ENCODE data around the gene TOPAZ1.

The TOPAZ1 gene

DNA sequence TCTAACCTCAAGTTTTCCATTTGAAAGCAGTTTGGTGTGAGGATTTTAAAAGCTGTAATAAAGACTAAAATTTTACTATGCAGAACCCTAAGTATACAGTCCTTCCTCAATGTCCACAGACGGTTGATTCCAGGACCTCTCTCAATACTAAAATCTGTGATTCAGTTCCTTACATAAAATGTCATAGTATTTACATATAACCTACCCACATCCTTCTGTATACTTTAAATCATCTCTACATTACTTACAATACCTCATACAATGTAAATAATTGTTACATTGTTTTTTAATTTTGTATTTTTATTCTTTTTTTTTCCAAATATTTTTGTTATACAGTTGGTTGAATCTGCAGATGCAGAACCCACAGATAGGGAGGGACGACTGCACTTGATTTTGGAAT lies 2.8 kb upstream of the TOPAZ1 start:
- H3K4me3 ChIP-seq (ENCODE audit: low read depth, low read length) = no peak overlapping the region
- no peak for TF ChIP-seq CTCF (IDR thresholded peaks at IDR 0.05; ENCODE audit: borderline replicate concordance, insufficient read depth, low read depth, low read length)

DNA sequence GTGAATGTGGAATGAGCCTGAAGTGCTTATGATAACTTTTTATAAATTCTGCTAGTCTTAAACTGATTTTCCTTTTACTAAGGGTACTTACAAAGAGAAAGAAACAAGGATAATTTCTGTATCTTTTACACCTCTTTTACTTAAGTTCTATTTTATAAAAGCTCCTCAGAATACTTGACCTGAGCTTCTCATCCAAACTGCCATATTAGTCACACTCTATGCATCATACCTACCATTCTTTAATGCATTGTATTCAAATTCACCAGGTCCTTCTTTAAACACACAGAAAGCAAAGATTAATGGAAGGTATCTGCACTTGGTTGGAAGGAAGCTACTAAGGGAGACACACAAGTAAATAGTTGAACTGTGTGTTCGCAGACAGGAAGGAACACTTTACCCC lies 1.6 kb upstream of the TOPAZ1 start:
- no peak overlapping the region for H3K4me3 ChIP-seq (ENCODE audit: low read depth, low read length)
- TF ChIP-seq CTCF (IDR thresholded peaks at IDR 0.05; ENCODE audit: borderline replicate concordance, insufficient read depth, low read depth, low read length) = no peak

GRCh38 chr3:44242721-44243120 lies 1.0 kb downstream of the TOPAZ1 start:
- no peak for TF ChIP-seq CTCF (IDR thresholded peaks at IDR 0.05; ENCODE audit: borderline replicate concordance, insufficient read depth, low read depth, low read length)
- no peak overlapping the region for H3K4me3 ChIP-seq (ENCODE audit: low read depth, low read length)

DNA sequence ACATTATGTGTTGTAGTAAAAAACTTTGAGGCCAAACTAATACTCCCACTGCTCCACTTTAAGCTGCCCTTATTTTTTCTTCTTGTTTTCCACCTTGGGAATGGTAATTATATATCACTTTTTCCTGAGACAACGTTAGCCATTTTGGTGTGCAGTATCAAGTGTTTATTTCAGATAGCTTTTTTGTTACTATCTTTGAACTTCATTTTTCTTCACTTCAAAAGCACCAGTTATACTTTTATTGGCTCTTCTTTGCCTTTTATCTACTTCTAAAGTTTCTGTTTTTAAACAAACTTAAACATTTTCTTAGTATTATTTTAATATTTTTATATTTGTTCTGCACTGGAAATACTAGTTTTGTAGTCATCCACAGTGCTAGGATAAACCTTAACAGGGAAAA lies 6.5 kb downstream of the TOPAZ1 start:
- no peak for TF ChIP-seq CTCF (IDR thresholded peaks at IDR 0.05; ENCODE audit: borderline replicate concordance, insufficient read depth, low read depth, low read length)
- H3K4me3 ChIP-seq (ENCODE audit: low read depth, low read length) = no peak overlapping the region

DNA sequence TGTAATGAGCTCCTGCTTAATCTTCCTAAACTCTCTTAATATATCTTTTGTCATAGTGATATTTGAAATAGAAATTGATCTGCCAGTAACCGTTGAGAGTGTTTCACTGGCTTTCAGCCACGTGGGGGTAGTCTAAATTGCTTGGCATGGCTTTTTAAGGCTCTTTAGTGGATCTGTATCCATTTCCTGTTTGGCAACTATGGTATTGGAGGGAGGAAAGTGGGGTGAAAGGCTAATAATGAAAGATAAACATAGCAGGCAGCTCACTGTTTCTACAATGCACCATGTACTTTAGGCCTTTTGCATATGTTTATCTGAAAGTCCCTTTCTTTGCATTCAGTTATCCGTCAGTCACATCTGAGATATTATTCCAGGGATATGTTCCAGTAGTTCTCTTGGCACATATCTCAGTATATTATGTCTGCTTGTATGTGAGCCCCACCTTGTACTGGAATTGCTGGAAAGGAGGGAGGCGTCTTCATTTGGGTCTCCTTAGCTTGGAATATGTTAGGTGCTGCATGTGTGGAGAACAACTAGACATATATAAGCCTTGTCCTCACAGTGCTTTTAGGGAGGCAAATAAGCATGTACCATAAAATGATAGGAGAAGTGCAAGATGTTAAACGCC lies 10.8 kb downstream of the TOPAZ1 start:
- H3K4me3 ChIP-seq (ENCODE audit: low read depth, low read length) = no peak overlapping the region
- no peak for TF ChIP-seq CTCF (IDR thresholded peaks at IDR 0.05; ENCODE audit: borderline replicate concordance, insufficient read depth, low read depth, low read length)

DNA sequence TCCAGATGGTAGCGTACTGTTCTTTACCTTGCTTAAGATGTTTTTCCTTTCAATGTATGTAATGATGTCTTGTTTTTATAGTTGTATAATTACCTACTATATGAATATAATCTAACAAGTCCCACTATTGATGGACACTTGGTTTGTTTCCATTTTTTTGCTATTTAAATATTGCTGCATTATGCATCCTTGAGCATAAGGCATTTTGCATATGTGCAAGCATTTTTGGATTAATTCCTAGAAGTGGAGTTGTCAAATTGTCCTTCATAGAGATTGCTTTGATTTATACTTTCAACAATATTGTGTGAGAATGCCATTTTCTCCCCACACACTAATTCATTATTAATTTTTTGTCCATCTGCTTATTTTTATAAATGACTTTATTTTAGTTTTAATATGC lies 17.7 kb downstream of the TOPAZ1 start:
- no peak overlapping the region for H3K4me3 ChIP-seq (ENCODE audit: low read depth, low read length)
- no peak for TF ChIP-seq CTCF (IDR thresholded peaks at IDR 0.05; ENCODE audit: borderline replicate concordance, insufficient read depth, low read depth, low read length)

- no peak for TF ChIP-seq CTCF (IDR thresholded peaks at IDR 0.05; ENCODE audit: borderline replicate concordance, insufficient read depth, low read depth, low read length)
- H3K4me3 ChIP-seq (ENCODE audit: low read depth, low read length) = no peak overlapping the region
These were observed 22.5 kb downstream of the TOPAZ1 start for GRCh38 chr3:44264146-44264545.
